HG03460 (cell line): Measurements from ENCODE around the gene RASGRF1.
A peak's percentile ranks its signal among the peaks of the same experiment; 100 is the strongest.

Experiments
- ATAC-seq: cut with Tn5 transposase; IDR thresholded peaks from one replicate; pipeline ENCODE4 v1.9.1; 2021; ENCODE audit not compliant: unreplicated experiment

The RASGRF1 gene

DNA sequence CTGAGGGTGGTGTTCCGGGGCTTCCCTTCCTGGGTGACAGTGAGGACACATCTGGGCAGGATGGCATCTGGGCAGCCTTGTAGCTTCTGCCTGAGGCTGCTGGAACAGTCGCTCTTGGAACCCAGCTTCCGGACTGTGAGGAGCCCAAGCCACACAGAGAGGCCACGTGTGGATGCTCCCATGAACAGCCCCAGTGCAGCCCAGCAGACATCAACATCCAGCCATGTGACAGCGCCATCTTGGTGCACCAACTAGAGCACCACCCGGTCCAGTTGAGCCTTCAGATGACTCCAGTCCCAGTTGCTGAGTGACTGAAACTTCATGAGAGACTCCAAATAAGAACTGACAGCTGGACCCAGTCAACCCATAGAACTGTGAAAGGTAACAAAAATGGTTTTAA, 130.3 kb downstream of the RASGRF1 start:
- ATAC-seq: no peak

DNA sequence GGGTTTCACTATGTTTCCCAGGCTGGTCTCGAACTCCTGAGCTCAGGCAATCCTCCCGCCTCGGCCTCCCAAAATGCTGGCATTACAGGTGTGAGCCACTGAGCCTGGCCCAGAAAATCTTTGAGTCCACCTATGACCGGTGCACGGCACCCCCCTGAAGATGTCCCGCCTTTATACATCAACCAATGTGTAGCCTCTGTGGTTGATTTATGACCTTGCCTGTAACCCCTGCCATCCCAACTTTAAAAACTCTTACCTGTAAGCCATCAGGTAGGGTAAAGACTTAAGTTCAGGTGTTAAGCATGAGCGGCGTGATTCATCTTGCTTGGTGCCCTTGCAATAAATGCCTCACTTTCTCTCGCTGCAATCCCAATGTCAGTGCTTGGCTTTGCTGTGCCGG, 131.2 kb downstream of the RASGRF1 start:
- no peak for ATAC-seq

- ATAC-seq: no peak
These were observed 133.0 kb downstream of the RASGRF1 start for GRCh38 chr15:78957416-78958093.

DNA sequence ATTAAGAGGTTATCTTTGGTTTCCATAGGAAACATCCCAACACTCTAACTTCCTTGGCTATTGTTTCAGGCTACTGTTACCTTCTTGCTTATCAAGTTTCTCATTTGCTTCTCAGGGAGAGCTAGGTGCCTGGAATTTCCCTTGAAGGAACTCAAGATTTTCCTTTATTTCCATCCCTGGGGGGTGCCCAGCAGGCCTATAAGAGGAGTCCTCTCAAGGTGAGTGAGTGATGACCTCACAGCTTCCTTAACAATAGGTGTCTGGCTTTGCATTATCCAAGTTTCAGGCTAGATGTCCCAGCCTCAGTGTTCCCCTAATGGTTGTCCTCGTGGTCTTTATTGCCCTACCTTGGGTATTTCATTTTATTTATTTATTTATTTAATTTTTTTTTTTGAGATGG, 133.6 kb downstream of the RASGRF1 start:
- ATAC-seq: no peak

GRCh38 chr15:78955355-78955754, 135.2 kb downstream of the RASGRF1 start:
- no peak for ATAC-seq

- no peak for ATAC-seq
These were observed 138.7 kb downstream of the RASGRF1 start for GRCh38 chr15:78951841-78952238.

DNA sequence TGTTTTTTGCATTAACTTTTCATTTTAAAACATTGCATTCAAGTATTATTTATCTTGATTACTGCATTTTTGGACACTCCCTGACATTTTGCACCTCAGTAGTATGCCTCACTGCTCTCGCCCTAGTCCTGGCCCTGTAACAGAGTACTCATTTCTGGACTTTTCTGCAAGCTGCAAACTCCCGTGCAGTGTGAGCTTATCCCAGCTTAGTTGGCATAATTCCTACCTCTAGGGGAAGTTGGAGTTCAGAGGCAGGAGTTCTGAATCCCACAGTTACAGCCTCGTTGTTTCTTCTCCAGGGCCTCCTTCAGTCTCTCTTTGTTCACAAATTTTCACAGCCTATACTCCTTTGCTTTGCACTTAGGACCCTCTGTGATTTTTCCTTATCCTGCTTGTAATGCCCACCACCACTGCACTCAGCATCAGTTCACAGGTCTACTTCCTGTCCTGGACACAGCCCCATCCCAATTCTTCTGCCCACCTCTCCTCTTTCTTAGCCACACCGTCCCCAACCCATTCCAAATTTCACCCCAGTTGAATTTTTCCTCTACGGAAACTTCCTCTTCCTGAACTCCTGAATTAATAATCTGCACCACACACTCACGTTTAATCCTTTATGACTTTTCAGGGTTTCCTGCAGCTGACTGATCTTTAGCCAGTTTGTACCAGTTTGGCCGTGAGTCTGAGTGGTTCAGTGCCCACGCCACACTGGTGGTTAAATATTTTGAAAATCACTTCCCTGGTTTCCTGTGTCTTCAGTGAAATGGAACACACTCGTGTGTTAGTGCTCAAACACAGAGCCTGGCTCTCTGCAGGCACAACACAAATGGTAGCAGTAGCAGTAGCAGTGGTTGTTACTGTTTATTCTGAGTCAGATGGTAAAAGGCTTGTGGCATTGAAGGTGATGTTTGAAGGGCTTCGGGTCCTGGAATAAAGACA, 139.4 kb downstream of the RASGRF1 start:
- no peak for ATAC-seq

DNA sequence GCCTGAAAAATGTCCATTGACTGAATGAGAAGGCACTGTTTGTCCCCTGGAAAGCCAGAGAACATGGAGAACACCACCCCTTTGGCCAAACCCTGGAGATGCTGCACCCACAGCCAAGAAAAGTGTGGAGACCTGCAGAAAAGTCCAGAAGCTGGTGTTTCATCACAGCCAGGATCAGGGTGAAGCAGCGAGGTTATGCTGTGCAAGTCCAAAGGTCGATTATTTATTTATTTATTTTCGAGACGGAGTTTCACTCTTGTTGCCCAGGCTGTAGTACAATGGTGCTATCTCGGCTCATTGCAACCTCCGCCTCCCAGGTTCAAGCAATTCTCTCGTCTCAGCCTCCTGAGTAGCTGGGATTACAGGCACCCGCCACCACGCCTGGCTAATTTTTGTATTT, 140.2 kb downstream of the RASGRF1 start:
- ATAC-seq: no peak

GRCh38 chr15:78949461-78949860, 141.1 kb downstream of the RASGRF1 start:
- no peak for ATAC-seq

- no peak for ATAC-seq
These were observed 143.1 kb downstream of the RASGRF1 start for GRCh38 chr15:78947506-78947905.

GRCh38 chr15:78946493-78946892, 144.1 kb downstream of the RASGRF1 start:
- ATAC-seq: no peak

- peak; percentile 69 for ATAC-seq
These were observed 145.7 kb downstream of the RASGRF1 start, which contains the start of gene CTSH for GRCh38 chr15:78944669-78945407. TSS of gene CTSH (minus strand) at chr15:78945046. CDS start at chr15:78944981, 65 bp downstream.

DNA sequence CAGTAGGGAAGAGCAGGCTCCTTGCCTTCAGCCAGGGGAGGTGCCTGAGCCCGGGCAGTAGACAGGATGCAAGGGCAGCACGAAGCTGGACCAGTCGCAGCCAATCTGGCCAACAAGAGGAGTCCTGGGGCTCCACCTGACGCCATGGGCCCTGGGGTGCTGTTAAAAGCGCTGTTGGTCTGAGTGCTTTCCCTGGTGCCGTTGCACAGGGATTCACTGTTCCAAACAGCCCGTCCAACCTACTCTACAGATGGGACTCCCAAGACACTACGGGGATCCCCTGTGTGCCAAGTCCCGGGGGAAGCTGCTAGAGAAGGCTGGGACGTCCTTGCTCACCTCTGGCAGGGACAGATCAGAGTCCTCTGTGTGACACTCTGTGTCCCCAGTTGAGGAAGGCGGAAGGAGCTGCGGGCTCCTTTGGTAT, 146.4 kb downstream of the RASGRF1 start:
- ATAC-seq: peak; percentile 26

- ATAC-seq: no peak
These were observed 146.9 kb downstream of the RASGRF1 start for GRCh38 chr15:78943692-78944091.

- no peak for ATAC-seq
These were observed 147.8 kb downstream of the RASGRF1 start for GRCh38 chr15:78942741-78943140.

DNA sequence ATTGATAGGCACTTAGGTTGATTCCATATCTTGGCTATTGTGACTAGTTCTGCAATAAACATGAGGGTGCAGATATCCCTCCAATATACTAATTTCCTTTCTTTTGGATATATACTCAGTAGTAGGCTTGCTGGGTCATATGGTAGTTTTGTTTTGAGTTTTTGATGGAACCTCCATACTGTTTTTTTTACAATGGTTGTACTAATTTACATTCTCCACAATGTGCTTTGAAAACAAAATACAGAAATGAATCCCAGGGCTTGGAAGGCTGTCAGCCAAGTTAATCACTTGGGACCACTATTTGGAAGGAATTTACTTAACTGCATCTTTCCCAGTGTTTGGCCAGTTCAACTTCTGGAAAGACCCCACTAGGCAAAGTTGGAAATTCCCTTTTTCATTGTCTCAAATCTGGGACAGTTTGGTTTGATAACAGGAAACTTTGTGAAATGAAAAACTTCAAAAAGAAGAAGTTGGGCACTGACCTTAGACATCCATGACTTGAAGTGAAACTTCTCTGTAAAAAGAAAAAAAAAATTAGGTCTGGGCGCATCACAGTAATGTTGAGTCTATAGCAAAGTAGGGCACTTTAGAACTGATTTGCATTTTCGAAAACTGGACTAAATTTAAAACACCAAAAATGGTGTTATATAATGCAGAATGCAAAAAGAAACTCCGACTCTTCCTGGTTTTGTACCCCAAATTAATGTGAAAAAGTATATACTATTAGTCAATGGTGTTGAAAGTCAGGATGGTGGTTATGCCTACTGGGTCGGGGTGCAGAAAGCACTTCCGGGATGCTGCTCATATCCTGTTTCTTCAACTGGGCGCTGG, 151.7 kb downstream of the RASGRF1 start:
- peak; percentile 60 for ATAC-seq

DNA sequence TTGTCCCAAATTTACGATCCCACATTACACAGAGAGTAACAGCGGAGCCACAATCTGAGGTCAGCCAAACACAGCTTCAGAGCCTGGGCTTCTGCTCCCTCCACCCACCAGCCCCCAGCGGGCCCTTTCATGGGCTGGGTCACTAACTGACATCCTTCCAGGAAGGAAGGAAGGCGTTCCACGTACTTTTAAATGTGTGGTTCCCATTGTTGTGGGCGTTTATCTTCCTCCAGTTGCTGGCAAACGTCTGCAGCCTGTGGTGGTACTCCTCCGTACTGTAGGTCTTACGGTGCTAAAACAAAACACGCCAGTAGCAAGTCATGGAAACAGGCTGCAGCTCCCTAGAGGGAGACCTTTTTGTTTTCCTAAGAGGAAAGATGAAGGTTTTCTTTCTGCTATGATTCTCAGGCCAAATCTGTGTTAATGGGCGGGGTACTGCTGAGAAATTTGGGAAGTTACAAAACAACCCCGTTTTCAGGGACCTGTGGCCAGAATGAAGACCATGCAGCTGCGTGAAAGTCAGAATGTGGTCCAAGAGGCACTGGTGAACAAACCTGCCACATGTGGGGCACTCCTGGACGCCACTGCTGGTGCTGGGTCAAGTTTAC, 153.3 kb downstream of the RASGRF1 start:
- no peak for ATAC-seq

DNA sequence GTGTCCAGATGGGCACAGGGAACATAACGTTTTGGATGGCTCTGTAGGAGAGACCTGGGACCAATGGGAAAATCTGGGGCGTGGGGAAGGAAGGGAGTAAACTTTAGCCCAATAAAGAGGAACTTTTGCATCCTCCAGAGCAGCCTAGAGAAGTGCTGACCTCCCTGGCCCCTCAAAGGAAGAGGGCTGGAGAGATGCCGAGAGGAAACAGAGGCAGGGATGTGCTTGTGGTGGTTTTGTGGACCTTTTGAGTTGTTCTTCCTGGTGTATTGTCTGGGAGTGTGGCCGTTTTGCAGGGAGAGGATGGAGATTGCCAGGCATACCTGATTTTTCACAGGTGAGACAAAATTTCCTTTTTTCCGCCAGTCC, 155.9 kb downstream of the RASGRF1 start:
- no peak for ATAC-seq

GRCh38 chr15:78933823-78934654, 156.5 kb downstream of the RASGRF1 start:
- no peak for ATAC-seq
